Thoracic aorta (tissue), 2 donors: ENCODE results near the gene TRAF2. TPM values are rescaled to one million over a fixed set of nuclear protein-coding genes. Genes with fewer than 3 reads are reported as not detected.

Experiments
- ATAC-seq: fragments of 150-250 bp; one replicate; pipeline ENCODE4 v1.8.0; 2017; ENCODE audit warnings: low read depth; ENCODE audit not compliant: insufficient number of reproducible peaks, low FRiP score
- DNase-seq: peaks from one replicate; pipeline ENCODE4 v3.0.0-alpha.2; 2020; ENCODE audit warnings: low spot score
- H3K27ac ChIP-seq, 2 donors: fragments of 200-600 bp; sonication (generic); 1 replicate in 1 of 2; 2 replicates in 1 of 2; pipeline ENCODE4 v1.5.1; 2016; ENCODE audit warnings: mild to moderate bottlenecking in 2 of 2, moderate library complexity in 2 of 2
- H3K27me3 ChIP-seq: fragments of 200-600 bp; sonication (generic); replicated peaks from 2 replicates; pipeline ENCODE4 v1.6.0; 2016; ENCODE audit warnings: mild to moderate bottlenecking; ENCODE audit not compliant: insufficient read depth
- H3K36me3 ChIP-seq: fragments of 200-600 bp; sonication (generic); one replicate; pipeline ENCODE4 v1.5.1; 2016
- H3K4me1 ChIP-seq, 2 donors: fragments of 200-600 bp; sonication (generic); 1 replicate in 1 of 2; 2 replicates in 1 of 2; pipeline versions ENCODE4 v1.5.1 to v1.6.0; 2016; ENCODE audit warnings: low read depth in 2 of 2, mild to moderate bottlenecking in 1 of 2; ENCODE audit not compliant: control insufficient read depth in 1 of 2
- H3K4me3 ChIP-seq: fragments of 200-600 bp; sonication (generic); 2 replicates; pipeline ENCODE4 v1.5.1; 2016; ENCODE audit warnings: mild to moderate bottlenecking
- H3K9me3 ChIP-seq: fragments of 200-600 bp; sonication (generic); 2 replicates; pipeline ENCODE4 v1.5.1; 2016
- CTCF ChIP-seq: fragments of 200-600 bp; sonication (generic); IDR thresholded peaks from one replicate; pipeline ENCODE4 v1.5.1; 2019; ENCODE audit warnings: antibody characterized with exemption
- total RNA-seq, 2 donors: library from RNA; depleted of rRNA; stranded (reverse); fragments of >200 nt; gene quantifications; one replicate each; pipeline versions ENCODE4 v1.1.0 to v1.2.3, GENCODE V29; 2016

Gene TRAF2
- total RNA-seq, 2 donors from 2014 or later: 11.6 to 12.9 TPM

GRCh38 chr9:136858844-136859757 is 27.2 kb upstream of the TRAF2 start:
- peak overlapping the region in 1 of 2 donors; percentile 43 for H3K27ac ChIP-seq
- no peaks in the 10 kb centered on the region for H3K27me3 ChIP-seq
- H3K4me3 ChIP-seq: no peak overlapping the region
- no peak for DNase-seq
- H3K4me1 ChIP-seq: peaks cover 0 to 28% of the 10 kb centered on the region in 2 donors
- H3K36me3 ChIP-seq: peaks cover 16% of the 10 kb centered on the region
- no peaks in the 10 kb centered on the region for H3K9me3 ChIP-seq
- no peak for TF ChIP-seq CTCF
- no peak for ATAC-seq

GRCh38 chr9:136860529-136860928 is 25.8 kb upstream of the TRAF2 start:
- DNase-seq (no peak), ATAC-seq (no peak)
- Histone ChIP-seq H3K4me1 (peaks cover 8 to 40% of the 10 kb centered on the region in 2 donors), H3K9me3 (no peaks in the 10 kb centered on the region), H3K27ac (no peak overlapping the region), H3K36me3 (peaks cover 16% of the 10 kb centered on the region), H3K27me3 (no peaks in the 10 kb centered on the region), H3K4me3 (no peak overlapping the region)
- TF ChIP-seq CTCF: no peak

- H3K9me3 ChIP-seq: no peaks in the 10 kb centered on the region
- DNase-seq: no peak
- H3K27me3 ChIP-seq: no peaks in the 10 kb centered on the region
- H3K4me1 ChIP-seq: peaks cover 8 to 40% of the 10 kb centered on the region in 2 donors
- no peak for ATAC-seq
- no peak overlapping the region for H3K27ac ChIP-seq
- no peak overlapping the region for H3K4me3 ChIP-seq
- TF ChIP-seq CTCF: no peak
- H3K36me3 ChIP-seq: peaks cover 16% of the 10 kb centered on the region
Observed at GRCh38 chr9:136860933-136861873, 25.1 kb upstream of the TRAF2 start.

- H3K4me3 ChIP-seq: no peak overlapping the region
- peaks cover 16% of the 10 kb centered on the region for H3K36me3 ChIP-seq
- H3K27ac ChIP-seq: no peak overlapping the region
- H3K27me3 ChIP-seq: no peaks in the 10 kb centered on the region
- H3K9me3 ChIP-seq: no peaks in the 10 kb centered on the region
- TF ChIP-seq CTCF: no peak
- peaks cover 12 to 42% of the 10 kb centered on the region in 2 donors for H3K4me1 ChIP-seq
- DNase-seq (no peak), ATAC-seq (no peak)
Observed at GRCh38 chr9:136861874-136862457, 24.4 kb upstream of the TRAF2 start.
